CD4-positive, alpha-beta T cell (primary cell): Measurements from ENCODE around the gene LHFPL6. TPM values are rescaled to one million over a fixed set of nuclear protein-coding genes. Genes with fewer than 3 reads are reported as not detected.

ENCODE experiments used
- ATAC-seq: fragments of 200-7000 bp; cut with Tn5 transposase; one replicate; pipeline ENCODE4 v1.10.0; 2022; ENCODE audit warnings: mild to moderate bottlenecking; ENCODE audit not compliant: poor library complexity
- CTCF ChIA-PET: fragments of 350-600 bp; sonication (Branson Sonifier 250); formaldehyde crosslinking; loops from one replicate; lab custom pipeline; 2021; ENCODE audit warnings: antibody characterized with exemption, inconsistent platforms; lab: Charles Lee
- POLR2A ChIA-PET: fragments of 350-600 bp; sonication (Branson Sonifier 250); formaldehyde crosslinking; loops from one replicate; lab custom pipeline; 2021; ENCODE audit warnings: antibody characterized with exemption, inconsistent platforms; lab: Charles Lee
- DNase-seq, 14 experiments: peaks; one replicate each; pipeline ENCODE4 v3.0.0-alpha.2; 2013 to 2020; ENCODE audit warnings: mixed read lengths in 2 of 14
- H3K27ac ChIP-seq, 2 donors: one replicate each; pipeline versions ENCODE4 v1.5.1 to v1.7.0; 2013; ENCODE audit warnings: low read length in 2 of 2, low read depth in 1 of 2, mild to moderate bottlenecking in 1 of 2
- H3K27me3 ChIP-seq, 2 experiments: 1 replicate in 1 of 2; 2 replicates in 1 of 2; pipeline versions ENCODE4 v1.6.1 to v1.7.0; 2013; ENCODE audit warnings: low read length in 2 of 2, control low read depth in 1 of 2, mild to moderate bottlenecking in 1 of 2, moderate library complexity in 1 of 2; ENCODE audit not compliant: insufficient read depth in 2 of 2, control insufficient read depth in 1 of 2
- H3K36me3 ChIP-seq: one replicate; pipeline ENCODE4 v1.6.1; 2013; ENCODE audit warnings: low read length, control low read depth; ENCODE audit not compliant: insufficient read depth
- H3K4me1 ChIP-seq: one replicate; pipeline ENCODE4 v1.6.1; 2013; ENCODE audit warnings: low read length, control low read depth; ENCODE audit not compliant: insufficient read depth
- H3K4me3 ChIP-seq: one replicate; pipeline ENCODE4 v1.5.1; 2013; ENCODE audit warnings: mild to moderate bottlenecking, low read length, moderate library complexity
- H3K9me3 ChIP-seq, 2 experiments: 1 replicate in 1 of 2; 2 replicates in 1 of 2; pipeline versions ENCODE4 v1.6.1 to v1.7.0; 2013; ENCODE audit warnings: low read length in 2 of 2, mild to moderate bottlenecking in 2 of 2, control low read depth in 1 of 2, moderate library complexity in 1 of 2; ENCODE audit not compliant: control insufficient read depth in 1 of 2, insufficient read depth in 1 of 2
- H3K27ac Mint-ChIP-seq: one replicate; pipeline ENCODE4 v1.8.0; 2020; ENCODE audit warnings: mixed read lengths
- H3K27me3 Mint-ChIP-seq: one replicate; pipeline ENCODE4 v1.8.0; 2021; ENCODE audit warnings: mixed read lengths
- H3K36me3 Mint-ChIP-seq: one replicate; pipeline ENCODE4 v1.8.0; 2021; ENCODE audit warnings: low read depth, mixed read lengths
- H3K4me1 Mint-ChIP-seq: one replicate; pipeline ENCODE4 v1.8.0; 2021; ENCODE audit warnings: low read depth, mixed read lengths
- H3K4me3 Mint-ChIP-seq: one replicate; pipeline ENCODE4 v1.8.0; 2020; ENCODE audit warnings: mild to moderate bottlenecking, mixed read lengths
- H3K9me3 Mint-ChIP-seq: one replicate; pipeline ENCODE4 v1.8.0; 2020; ENCODE audit warnings: mixed read lengths
- CTCF ChIP-seq: fragments of 200-600 bp; IDR thresholded peaks from one replicate; pipeline ENCODE4 v1.8.0; 2022; ENCODE audit warnings: antibody characterized with exemption, mild to moderate bottlenecking
- intact Hi-C, 2 experiments: fragments of 100-400 bp; cut with DNase I in 1 of 2; cut with micrococcal nuclease in 1 of 2; formaldehyde crosslinking; loops; one replicate each; pipeline versions ENCODE4 v1.15.1 to v1.9.0; 2023 to 2025; cut with DNase I, micrococcal nuclease
- total RNA-seq, 174 experiments: library from RNA in 2 of 174; stranded (reverse) in 2 of 174; gene quantifications; one replicate each; pipeline ENCODE4 v1.2.3 and lab custom pipeline; 2021 to 2026

LHFPL6 gene
- total RNA-seq, 2 experiments from 2014 or later, result not detected

GRCh38 chr13:39566216-39566869 is 36.6 kb downstream of the LHFPL6 start:
- no peak overlapping the region for H3K27ac ChIP-seq
- no peaks in the 10 kb centered on the region for H3K27me3 ChIP-seq
- DNase-seq (no peak), ATAC-seq (no peak)
- H3K36me3 ChIP-seq, result no peaks in the 10 kb centered on the region
- H3K4me1 ChIP-seq, result no peaks in the 10 kb centered on the region
- no peak for TF ChIP-seq CTCF
- intact Hi-C loops, result no loop called here
- peaks cover 48% of the 10 kb centered on the region for H3K27me3 Mint-ChIP-seq
- no peaks in the 10 kb centered on the region for H3K4me1 Mint-ChIP-seq
- H3K4me3 Mint-ChIP-seq, result no peak overlapping the region
- POLR2A ChIA-PET, result no interaction called here
- no peaks in the 10 kb centered on the region for H3K36me3 Mint-ChIP-seq
- no peak overlapping the region for H3K4me3 ChIP-seq
- no peak overlapping the region for H3K27ac Mint-ChIP-seq
- H3K9me3 ChIP-seq, result no peaks in the 10 kb centered on the region
- H3K9me3 Mint-ChIP-seq, result no peaks in the 10 kb centered on the region
- CTCF ChIA-PET, result interaction anchor here (0.7 kb wide), 1 partner anchor 35 kb away, joined by 3 read pairs; no protein-coding TSS in a partner anchor

- peaks cover 0 to 6% of the 10 kb centered on the region in 2 experiments for H3K27me3 ChIP-seq
- intact Hi-C loops, result no loop called here
- H3K9me3 ChIP-seq, result no peaks in the 10 kb centered on the region
- H3K36me3 ChIP-seq, result no peaks in the 10 kb centered on the region
- no peaks in the 10 kb centered on the region for H3K9me3 Mint-ChIP-seq
- no peaks in the 10 kb centered on the region for H3K4me1 ChIP-seq
- ChIA-PET POLR2A (no interaction called here), CTCF (no interaction called here)
- no peak overlapping the region for H3K4me3 Mint-ChIP-seq
- no peaks in the 10 kb centered on the region for H3K4me1 Mint-ChIP-seq
- ATAC-seq, result no peak
- no peak for DNase-seq
- no peak overlapping the region for H3K4me3 ChIP-seq
- no peak overlapping the region for H3K27ac Mint-ChIP-seq
- peaks cover 47% of the 10 kb centered on the region for H3K27me3 Mint-ChIP-seq
- H3K36me3 Mint-ChIP-seq, result no peaks in the 10 kb centered on the region
- H3K27ac ChIP-seq, result no peak overlapping the region
- no peak for TF ChIP-seq CTCF
Measured at GRCh38 chr13:39565036-39565949, 37.7 kb downstream of the LHFPL6 start.

GRCh38 chr13:39563470-39563735 is 39.6 kb downstream of the LHFPL6 start:
- no peaks in the 10 kb centered on the region for H3K9me3 Mint-ChIP-seq
- Histone ChIP-seq H3K4me1 (no peaks in the 10 kb centered on the region), H3K27me3 (peaks cover 0 to 6% of the 10 kb centered on the region in 2 experiments), H3K4me3 (no peak overlapping the region), H3K27ac (no peak overlapping the region), H3K36me3 (no peaks in the 10 kb centered on the region), H3K9me3 (no peaks in the 10 kb centered on the region)
- H3K4me1 Mint-ChIP-seq, result no peaks in the 10 kb centered on the region
- no peaks in the 10 kb centered on the region for H3K36me3 Mint-ChIP-seq
- POLR2A ChIA-PET, result no interaction called here
- DNase-seq, result no peak
- CTCF ChIA-PET, result interaction anchor here (0.7 kb wide), 1 partner anchor 10 kb away, joined by 3 read pairs; no protein-coding TSS in a partner anchor
- TF ChIP-seq CTCF, result no peak
- peaks cover 46% of the 10 kb centered on the region for H3K27me3 Mint-ChIP-seq
- H3K4me3 Mint-ChIP-seq, result no peak overlapping the region
- no peak for ATAC-seq
- intact Hi-C loops, result no loop called here
- H3K27ac Mint-ChIP-seq, result no peak overlapping the region
